Sigmoid colon (tissue), 4 donors: ENCODE data around the gene NDUFA13.

ENCODE experiments used
- CTCF ChIP-seq, 4 experiments: fragments of 450-650 bp in 3 of 4; fragments of 200-600 bp in 1 of 4; IDR thresholded peaks; one replicate each; pipeline ENCODE4 v1.5.1; 2016 to 2019; ENCODE audit warnings: antibody characterized with exemption in 4 of 4, mild to moderate bottlenecking in 3 of 4, moderate library complexity in 2 of 4
- POLR2AphosphoS5 ChIP-seq, 4 donors: sonication (generic); formaldehyde crosslinking; IDR thresholded peaks; one replicate each; pipeline ENCODE4 v1.6.1; 2017; ENCODE audit warnings: antibody characterized with exemption in 4 of 4

- TF ChIP-seq POLR2AphosphoS5 (IDR thresholded peaks at IDR 0.05) (no peak), CTCF (IDR thresholded peaks at IDR 0.05) (no peak)
Measured at GRCh38 chr19:19558636-19559035, 42.6 kb downstream of the NDUFA13 start.
